Stimulated activated CD4-positive, alpha-beta T cell treated with anti-CD3 and anti-CD28 coated beads, Interleukin-12 subunit alpha, Interleukin-12 subunit beta, amount 100 ng/mL, for 48 hours (primary cell): ENCODE data around the gene ALDOA.
"Not testable (repeated sequence)": the region's sequence is repeated elsewhere in the genome, so short reads cannot be mapped to it uniquely, and the experiment has no call there.

ENCODE experiments used
- DNase-seq, 3 donors: peaks; one replicate each; pipeline ENCODE4 v3.0.0-alpha.2; 2020; ENCODE audit warnings: low read depth in 2 of 3, low spot score in 1 of 3

The ALDOA gene

DNA sequence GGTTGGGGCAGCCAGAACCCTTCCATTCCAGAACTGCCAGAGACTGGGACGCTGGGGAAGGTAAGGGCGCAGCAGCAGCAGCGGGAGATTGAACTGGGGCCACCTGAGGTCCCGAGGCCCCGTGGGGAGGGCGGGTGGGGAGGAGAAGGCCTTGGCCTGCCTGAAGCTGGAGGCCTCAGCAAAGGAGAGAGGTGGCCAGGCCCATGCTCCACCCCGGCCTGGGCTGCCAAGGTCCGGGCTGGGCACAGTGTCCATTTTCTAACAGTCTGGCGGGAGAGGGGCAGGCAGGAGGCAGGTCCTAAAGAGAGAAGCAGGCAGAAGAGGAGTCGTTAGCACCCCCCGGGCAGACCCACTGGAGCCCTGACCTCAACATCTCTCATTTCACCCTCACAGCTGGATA lies 48.9 kb downstream of the ALDOA start:
- no peak for DNase-seq

DNA sequence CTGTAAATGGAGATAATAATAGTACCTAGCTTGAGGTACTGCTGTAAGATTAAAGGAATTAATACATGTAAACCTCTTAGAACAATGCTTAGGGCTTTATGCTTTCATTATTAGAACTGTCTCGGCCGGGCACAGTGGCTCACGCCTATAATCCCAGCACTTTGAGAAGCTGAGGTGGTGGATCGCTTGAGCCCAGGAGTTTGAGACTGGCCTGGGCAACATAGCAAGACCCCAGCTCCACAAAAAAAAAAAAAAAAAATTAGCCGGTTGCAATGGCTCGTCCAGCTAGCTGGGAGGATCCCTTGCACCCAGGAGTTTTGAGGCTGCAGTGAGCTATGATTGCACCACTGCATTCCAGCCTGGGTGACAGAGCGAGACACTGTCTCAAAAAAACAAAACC lies 49.3 kb downstream of the ALDOA start:
- DNase-seq, result not testable (repeated sequence)

DNA sequence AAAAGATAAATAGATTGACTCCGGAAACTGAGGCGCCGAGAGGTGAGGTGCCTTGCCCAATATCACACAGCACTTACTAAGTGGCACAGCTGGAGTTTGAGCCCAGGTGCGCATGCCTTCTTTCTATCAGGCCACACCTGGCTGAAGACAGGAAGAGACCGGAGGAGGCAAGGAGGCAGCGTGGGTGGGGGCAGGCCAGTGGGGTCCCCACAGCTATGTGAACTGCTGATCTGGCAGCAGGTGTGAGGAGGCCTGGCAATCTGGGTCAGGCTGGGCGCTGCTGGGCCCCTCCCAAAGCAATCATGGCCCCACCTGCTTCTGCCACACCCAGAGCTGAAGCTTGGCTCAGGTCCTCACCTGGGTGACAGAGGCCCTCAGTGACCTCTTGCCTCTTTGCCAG lies 49.7 kb downstream of the ALDOA start:
- no peak for DNase-seq

DNA sequence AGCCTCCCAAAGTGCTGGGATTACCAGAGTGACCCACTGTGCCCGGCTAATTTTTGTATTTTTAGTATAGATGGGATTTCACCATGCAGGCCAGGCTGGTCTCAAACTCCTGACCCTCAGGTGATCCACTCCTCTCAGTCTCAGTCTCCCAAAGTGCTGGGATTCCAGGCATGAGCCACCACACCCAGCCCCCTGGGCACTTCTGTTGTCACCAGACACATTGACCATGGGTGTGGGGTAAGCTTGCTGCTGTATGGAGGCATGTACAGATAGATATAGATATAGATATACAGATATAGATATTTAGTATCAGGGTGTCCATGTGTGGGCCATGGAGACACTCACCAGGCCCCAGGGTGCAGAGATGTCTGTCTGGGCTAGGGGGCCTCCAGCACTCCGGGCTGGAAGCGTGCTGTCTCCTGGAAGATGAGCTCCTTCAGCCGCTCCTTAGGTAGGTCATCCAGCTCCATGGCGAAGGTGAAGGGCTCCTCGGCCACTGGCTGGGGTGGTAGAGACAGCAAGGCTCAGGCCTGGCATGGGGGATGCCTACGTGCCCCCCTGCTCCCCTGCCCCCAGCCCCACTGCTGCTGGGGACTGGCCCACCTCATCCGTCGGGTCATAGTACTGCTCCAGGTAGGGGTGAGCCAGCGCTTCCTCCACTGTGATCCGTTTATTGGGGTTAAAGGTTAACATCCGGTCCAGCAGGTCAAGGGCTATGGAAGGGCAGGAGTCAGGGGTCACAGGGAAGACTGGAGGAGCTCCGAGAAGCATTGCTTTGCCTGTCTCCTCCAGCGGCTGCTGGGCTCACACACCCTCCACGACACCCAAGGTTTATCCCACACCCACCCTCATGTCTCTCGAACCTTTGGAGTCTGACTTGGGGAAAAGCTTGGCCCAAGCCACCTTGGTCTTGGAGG lies 51.0 kb downstream of the ALDOA start:
- no peak for DNase-seq

DNA sequence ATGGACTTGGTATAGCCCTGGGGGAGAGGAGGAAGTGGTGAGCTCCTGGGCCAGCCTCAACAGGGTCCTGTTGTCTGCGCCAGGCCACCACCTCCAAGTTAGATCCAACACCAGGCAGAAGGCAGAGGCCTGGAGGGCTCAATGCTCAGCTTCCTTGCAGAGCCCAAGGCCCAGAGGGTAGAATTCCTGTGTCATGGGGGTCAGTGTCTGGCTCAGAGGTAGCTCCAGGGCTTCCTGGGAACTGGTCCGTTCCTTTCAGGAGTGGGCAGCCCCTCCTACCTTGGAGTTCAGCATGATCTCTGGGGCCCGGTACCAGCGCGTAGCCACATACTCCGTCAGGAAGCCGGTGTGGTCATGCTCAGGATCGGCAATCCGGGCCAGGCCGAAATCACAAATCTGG lies 52.2 kb downstream of the ALDOA start:
- no peak for DNase-seq

DNA sequence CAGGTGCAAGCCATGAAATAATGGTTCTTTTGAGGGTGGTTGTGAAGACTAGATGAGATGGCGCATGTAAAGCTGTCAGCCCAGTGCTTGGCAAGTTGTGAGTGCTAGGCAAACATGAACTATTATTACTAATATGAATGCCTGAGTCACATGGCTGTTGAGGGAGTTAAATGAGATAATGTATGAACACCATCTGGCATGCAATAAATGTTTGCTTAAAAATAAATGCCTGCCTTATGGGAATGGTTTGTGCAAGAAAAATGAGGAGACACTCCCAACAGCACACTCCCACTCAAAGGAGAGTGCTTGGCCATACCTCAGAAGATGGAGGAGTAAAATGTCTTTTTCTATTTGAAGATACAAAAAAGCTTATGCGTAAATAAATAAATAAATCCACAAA lies 53.9 kb downstream of the ALDOA start:
- DNase-seq, result no peak
